ENCODE results near the gene GPR15. TPM values are rescaled to one million over a fixed set of nuclear protein-coding genes. Genes with fewer than 3 reads are reported as not detected.

GPR15 gene
- total and polyA plus RNA-seq, 12 donors, result 0.14 to 0.39 TPM; not detected in 10

DNA sequence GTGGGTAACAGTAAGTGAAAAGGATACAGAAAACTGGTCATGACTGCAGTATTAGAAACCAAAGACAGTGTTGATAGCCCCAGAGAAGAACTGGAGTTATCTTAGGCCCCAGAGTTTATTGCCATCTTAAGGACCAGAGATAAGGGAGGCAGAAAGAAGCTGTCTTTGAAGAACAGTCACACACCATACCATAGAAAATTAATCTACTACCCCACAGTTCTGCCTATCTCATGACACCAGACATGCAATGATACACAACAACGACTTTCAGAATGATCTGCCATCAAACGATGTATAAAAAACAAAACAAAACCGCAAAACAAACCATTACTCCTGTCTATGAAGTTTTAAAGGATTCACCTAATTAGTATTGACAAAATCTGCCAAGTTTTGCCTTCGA, 52.0 kb downstream of the GPR15 start:
- no peaks in the 10 kb centered on the region for H3K9me3 ChIP-seq (replicated peaks in 1 of 3)
- peaks cover 0 to 32% of the 10 kb centered on the region in 2 donors for H3K36me3 ChIP-seq (replicated peaks in 1 of 2)
- no peak for TF ChIP-seq POLR2A (IDR thresholded peaks at IDR 0.05)
- TF ChIP-seq, protein P1, sequence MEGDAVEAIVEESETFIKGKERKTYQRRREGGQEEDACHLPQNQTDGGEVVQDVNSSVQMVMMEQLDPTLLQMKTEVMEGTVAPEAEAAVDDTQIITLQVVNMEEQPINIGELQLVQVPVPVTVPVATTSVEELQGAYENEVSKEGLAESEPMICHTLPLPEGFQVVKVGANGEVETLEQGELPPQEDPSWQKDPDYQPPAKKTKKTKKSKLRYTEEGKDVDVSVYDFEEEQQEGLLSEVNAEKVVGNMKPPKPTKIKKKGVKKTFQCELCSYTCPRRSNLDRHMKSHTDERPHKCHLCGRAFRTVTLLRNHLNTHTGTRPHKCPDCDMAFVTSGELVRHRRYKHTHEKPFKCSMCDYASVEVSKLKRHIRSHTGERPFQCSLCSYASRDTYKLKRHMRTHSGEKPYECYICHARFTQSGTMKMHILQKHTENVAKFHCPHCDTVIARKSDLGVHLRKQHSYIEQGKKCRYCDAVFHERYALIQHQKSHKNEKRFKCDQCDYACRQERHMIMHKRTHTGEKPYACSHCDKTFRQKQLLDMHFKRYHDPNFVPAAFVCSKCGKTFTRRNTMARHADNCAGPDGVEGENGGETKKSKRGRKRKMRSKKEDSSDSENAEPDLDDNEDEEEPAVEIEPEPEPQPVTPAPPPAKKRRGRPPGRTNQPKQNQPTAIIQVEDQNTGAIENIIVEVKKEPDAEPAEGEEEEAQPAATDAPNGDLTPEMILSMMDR (IDR thresholded peaks at IDR 0.05), result no peak
- intact Hi-C loops (cut with DNase I), result no loop called here
- no peaks in the 10 kb centered on the region for H3K27me3 ChIP-seq
- no peak overlapping the region for H3K4me3 ChIP-seq
- 81 to 99% (median 94%) methylated on average over 4 of the region's 4 CpGs for WGBS, 4 donors
- H3K27ac ChIP-seq, result no peak overlapping the region
- H3K4me1 ChIP-seq (replicated peaks in 1 of 2), result peaks cover 0 to 4% of the 10 kb centered on the region in 2 donors
- DNase-seq, result no peak

Small RNA genes within 50 kb of the gene (small RNA-seq; reads per million reads assigned to genes)
- gene RPL38P4, result 0 reads per million in 2 donors

Other genes with a start within 250 kb of the GPR15 start
- gene OR5H2, start 249.5 kb upstream of the GPR15 start, total RNA-seq, result not detected
- gene OR5H2, start 249.5 kb upstream of the GPR15 start, polyA plus RNA-seq, result not detected
- gene OR5K4, start 178.1 kb upstream of the GPR15 start, total RNA-seq, result not detected
- not detected for gene OR5K4, start 178.1 kb upstream of the GPR15 start, polyA plus RNA-seq
- gene OR5K3, start 141.3 kb upstream of the GPR15 start, total RNA-seq, result not detected
- not detected for gene OR5K3, start 141.3 kb upstream of the GPR15 start, polyA plus RNA-seq
- gene OR5K1, start 68.8 kb upstream of the GPR15 start, total RNA-seq, result not detected
- not detected for gene OR5K1, start 68.8 kb upstream of the GPR15 start, polyA plus RNA-seq
- not detected for gene OR5K2, start 34.3 kb upstream of the GPR15 start, total RNA-seq
- not detected for gene OR5K2, start 34.3 kb upstream of the GPR15 start, polyA plus RNA-seq
- gene CLDND1, start 9.1 kb upstream of the GPR15 start, total RNA-seq, result 100 to 1,000 TPM in 1 of 9 donors, 10 to 100 TPM in 8; 45.3 to 112 (median 68.7) TPM
- 10 to 100 TPM; 52.7 to 88.5 (median 61.8) TPM for gene CLDND1, start 9.1 kb upstream of the GPR15 start, polyA plus RNA-seq
- gene CPOX, start 61.6 kb downstream of the GPR15 start, total RNA-seq, result 10 to 100 TPM; 11.0 to 59.8 (median 23.5) TPM
- 10 to 100 TPM in 2 of 3 donors, 1 to 10 TPM in 1; 9.0 to 15.6 (median 14.3) TPM for gene CPOX, start 61.6 kb downstream of the GPR15 start, polyA plus RNA-seq
- gene ST3GAL6, start 231.4 kb downstream of the GPR15 start, total RNA-seq, result 10 to 100 TPM in 8 of 9 donors, 1 to 10 TPM in 1; 6.0 to 60.5 (median 20.5) TPM
- gene ST3GAL6, start 231.4 kb downstream of the GPR15 start, polyA plus RNA-seq, result 10 to 100 TPM; 15.2 to 24.9 (median 18.1) TPM